CD4-positive, alpha-beta memory T cell (primary cell): ENCODE data around the gene RASSF1. TPM values are rescaled to one million over a fixed set of nuclear protein-coding genes. Genes with fewer than 3 reads are reported as not detected.

Source experiments
- CTCF ChIA-PET: fragments of 350-600 bp; sonication (Branson Sonifier 250); formaldehyde crosslinking; loops from one replicate; lab custom pipeline; 2021; ENCODE audit warnings: inconsistent platforms; ENCODE audit not compliant: partially characterized antibody; lab: Charles Lee
- POLR2A ChIA-PET: fragments of 350-600 bp; sonication (Branson Sonifier 250); formaldehyde crosslinking; loops from one replicate; lab custom pipeline; 2021; ENCODE audit not compliant: partially characterized antibody; lab: Charles Lee
- DNase-seq, 5 donors: peaks; one replicate each; pipeline versions ENCODE4 v3.0.0 to v3.0.0-alpha.2; 2020 to 2022; ENCODE audit warnings: mixed read lengths in 1 of 5
- H3K27ac ChIP-seq: one replicate; pipeline ENCODE4 v1.7.0; 2013; ENCODE audit warnings: low read depth, low read length
- H3K27me3 ChIP-seq: 2 replicates; pipeline ENCODE4 v1.7.0; 2013; ENCODE audit warnings: mild to moderate bottlenecking, low read length, moderate library complexity; ENCODE audit not compliant: insufficient read depth
- H3K36me3 ChIP-seq: 2 replicates; pipeline ENCODE4 v1.7.0; 2013; ENCODE audit warnings: mild to moderate bottlenecking, low read length, moderate library complexity; ENCODE audit not compliant: insufficient read depth
- H3K4me1 ChIP-seq: 2 replicates; pipeline ENCODE4 v1.7.0; 2013; ENCODE audit warnings: mild to moderate bottlenecking, low read length, moderate library complexity; ENCODE audit not compliant: insufficient read depth
- H3K4me3 ChIP-seq, 2 donors: one replicate each; pipeline ENCODE4 v1.7.0; 2013; ENCODE audit warnings: low read length in 2 of 2, mild to moderate bottlenecking in 1 of 2
- H3K9me3 ChIP-seq, 2 donors: one replicate each; pipeline ENCODE4 v1.7.0; 2013; ENCODE audit warnings: low read length in 2 of 2, control low read depth in 1 of 2; ENCODE audit not compliant: control insufficient read depth in 1 of 2
- H3K27ac Mint-ChIP-seq, 7 donors: one replicate each; pipeline ENCODE4 v1.8.0; 2020 to 2021; ENCODE audit warnings: mixed read lengths in 7 of 7, mild to moderate bottlenecking in 6 of 7, inconsistent platforms in 3 of 7, moderate library complexity in 3 of 7
- H3K27me3 Mint-ChIP-seq, 2 donors: one replicate each; pipeline ENCODE4 v1.8.0; 2020 to 2021; ENCODE audit warnings: mixed read lengths in 2 of 2
- H3K36me3 Mint-ChIP-seq, 2 donors: one replicate each; pipeline ENCODE4 v1.8.0; 2020 to 2021; ENCODE audit warnings: mixed read lengths in 2 of 2, inconsistent platforms in 1 of 2, mild to moderate bottlenecking in 1 of 2
- H3K4me1 Mint-ChIP-seq, 4 donors: one replicate each; pipeline ENCODE4 v1.8.0; 2020 to 2021; ENCODE audit warnings: mixed read lengths in 4 of 4, mild to moderate bottlenecking in 1 of 4
- H3K4me3 Mint-ChIP-seq, 8 donors: one replicate each; pipeline ENCODE4 v1.8.0; 2020 to 2021; ENCODE audit warnings: mixed read lengths in 8 of 8, mild to moderate bottlenecking in 7 of 8, moderate library complexity in 6 of 8, inconsistent platforms in 3 of 8
- H3K9me3 Mint-ChIP-seq, 8 donors: one replicate each; pipeline ENCODE4 v1.8.0; 2020 to 2021; ENCODE audit warnings: mixed read lengths in 8 of 8, mild to moderate bottlenecking in 5 of 8, inconsistent platforms in 3 of 8, moderate library complexity in 1 of 8
- intact Hi-C: fragments of 100-400 bp; cut with micrococcal nuclease; formaldehyde crosslinking; loops from one replicate; pipeline ENCODE4 v1.15.1; 2023
- polyA plus RNA-seq, 2 donors: library from polyadenylated mRNA; unstranded; fragments of 300-500 nt; fragmentation: Illumina TruSeq; gene quantifications; one replicate each; pipeline ENCODE4 v1.2.3, GENCODE V29; 2021
- total RNA-seq, 2 experiments: library from RNA; stranded (reverse); gene quantifications; one replicate each; pipeline ENCODE4 v1.2.3, GENCODE V29; 2021

RASSF1 gene
- total and polyA plus RNA-seq, 4 experiments from 2014 or later, result 37.5 to 86.9 (median 72.1) TPM

- no peaks in the 10 kb centered on the region for H3K27me3 ChIP-seq
- Mint-ChIP-seq H3K4me1 (peaks cover 25 to 54% (median 41%) of the 10 kb centered on the region in 4 donors), H3K36me3 (peaks cover 4 to 45% of the 10 kb centered on the region in 2 donors), H3K27me3 (no peaks in the 10 kb centered on the region), H3K9me3 (peaks cover 0 to 4% (median 0%) of the 10 kb centered on the region in 8 donors), H3K27ac (peak overlapping the region; percentile 85 to 96 (median 93)), H3K4me3 (peak overlapping the region in 7 of 8 donors; percentile 21 to 71 (median 56))
- ChIA-PET CTCF (interaction anchor here (0.7 to 1.7 kb wide), 2 partner anchors 10 to 16 kb away, joined by 3 to 7 read pairs; partner anchors contain the start of gene HYAL2), POLR2A (interaction anchor here (1.5 to 20.5 kb wide), 4 partner anchors 14 to 278 kb away, joined by 3 to 595 read pairs (median 161); partner anchors contain the start of genes CISH, CYB561D2, HYAL2 and HYAL3)
- peak in 3 of 5 donors; percentile 22 to 61 (median 29) for DNase-seq
- peaks cover 32% of the 10 kb centered on the region for H3K36me3 ChIP-seq
- peak overlapping the region; percentile 96 for H3K27ac ChIP-seq
- H3K4me3 ChIP-seq, result no peak overlapping the region
- H3K9me3 ChIP-seq, result no peaks in the 10 kb centered on the region
- intact Hi-C loops, result no loop called here
- H3K4me1 ChIP-seq, result peaks cover 53% of the 10 kb centered on the region
Observed at GRCh38 chr3:50333744-50334328, 6.8 kb downstream of the RASSF1 start.

GRCh38 chr3:50331364-50331907 is 9.2 kb downstream of the RASSF1 start:
- no peaks in the 10 kb centered on the region for H3K27me3 ChIP-seq
- H3K4me1 ChIP-seq, result peaks cover 55% of the 10 kb centered on the region
- no peaks in the 10 kb centered on the region for H3K9me3 ChIP-seq
- intact Hi-C loops, result no loop called here
- ChIA-PET POLR2A (interaction anchor here (1.3 to 20.5 kb wide), 3 partner anchors 9 to 20 kb away, joined by 4 to 595 read pairs (median 27); partner anchors contain the start of genes CYB561D2, NPRL2, RASSF1 and TMEM115), CTCF (interaction anchor here (1.0 kb wide), 1 partner anchor 10 kb away, joined by 3 read pairs; no protein-coding TSS in a partner anchor)
- H3K4me3 ChIP-seq, result no peak overlapping the region
- Mint-ChIP-seq H3K27ac (peak overlapping the region in 2 of 7 donors; percentile 22 to 44), H3K36me3 (peaks cover 4 to 42% of the 10 kb centered on the region in 2 donors), H3K4me3 (no peak overlapping the region), H3K27me3 (no peaks in the 10 kb centered on the region), H3K9me3 (peaks cover 0 to 3% (median 0%) of the 10 kb centered on the region in 8 donors), H3K4me1 (peaks cover 27 to 61% (median 40%) of the 10 kb centered on the region in 4 donors)
- DNase-seq, result peak in 1 of 5 donors; percentile 18
- H3K27ac ChIP-seq, result no peak overlapping the region
- H3K36me3 ChIP-seq, result peaks cover 32% of the 10 kb centered on the region

GRCh38 chr3:50330330-50330729 is 10.3 kb downstream of the RASSF1 start:
- intact Hi-C loops, result no loop called here
- Histone ChIP-seq H3K9me3 (no peaks in the 10 kb centered on the region), H3K4me3 (no peak overlapping the region), H3K27me3 (no peaks in the 10 kb centered on the region), H3K36me3 (peaks cover 42% of the 10 kb centered on the region), H3K4me1 (peaks cover 44% of the 10 kb centered on the region), H3K27ac (no peak overlapping the region)
- DNase-seq, result peak in 1 of 5 donors; percentile 22
- H3K9me3 Mint-ChIP-seq, result peaks cover 0 to 3% (median 0%) of the 10 kb centered on the region in 8 donors
- POLR2A ChIA-PET, result interaction anchor here (3.5 to 20.5 kb wide), 3 partner anchors 7 to 21 kb away, joined by 27 to 595 read pairs (median 81); partner anchors contain the start of genes CYB561D2, NPRL2, RASSF1 and TMEM115
- peaks cover 4 to 47% of the 10 kb centered on the region in 2 donors for H3K36me3 Mint-ChIP-seq
- H3K27ac Mint-ChIP-seq, result peak overlapping the region in 1 of 7 donors; percentile 44
- CTCF ChIA-PET, result interaction anchor here (0.9 kb wide), 1 partner anchor 17 kb away, joined by 3 read pairs; no protein-coding TSS in a partner anchor
- H3K4me3 Mint-ChIP-seq, result peak overlapping the region in 1 of 8 donors; percentile 15
- no peaks in the 10 kb centered on the region for H3K27me3 Mint-ChIP-seq
- peaks cover 22 to 51% (median 32%) of the 10 kb centered on the region in 4 donors for H3K4me1 Mint-ChIP-seq

- H3K27ac ChIP-seq, result peak within 1 kb of the TSS; percentile 82
- H3K4me3 ChIP-seq, result peak within 1 kb of the TSS; percentile 73 to 91
- Mint-ChIP-seq H3K9me3 (peaks cover 0 to 1% (median 0%) of the 10 kb centered on the region in 8 donors), H3K4me1 (peaks cover 13 to 42% (median 23%) of the 10 kb centered on the region in 4 donors), H3K27ac (peak within 1 kb of the TSS; percentile 93 to 97 (median 97)), H3K4me3 (peak within 1 kb of the TSS; percentile 91 to 97 (median 94)), H3K27me3 (no peaks in the 10 kb centered on the region), H3K36me3 (peaks cover 0 to 49% of the 10 kb centered on the region in 2 donors)
- peak; percentile 91 to 96 (median 93) for DNase-seq
- no peaks in the 10 kb centered on the region for H3K9me3 ChIP-seq
- ChIA-PET POLR2A (interaction anchor here (1.0 to 20.5 kb wide), 10 partner anchors 10 to 241 kb away, joined by 3 to 595 read pairs (median 8); partner anchors contain the start of genes CYB561D2, HEMK1, HYAL3 and IFRD2), CTCF (interaction anchor here (1.0 to 3.4 kb wide), 9 partner anchors 9 to 102 kb away, joined by 3 to 17 read pairs (median 4); partner anchors contain the start of genes HYAL3, NAA80 and NPRL2)
- intact Hi-C loops, result loop anchor here (1.0 to 2.0 kb wide), 5 partner anchors 9 to 36 kb away; partner anchors contain the start of genes HYAL3, IFRD2, NAA80 and TMEM115
- no peaks in the 10 kb centered on the region for H3K27me3 ChIP-seq
- peaks cover 37% of the 10 kb centered on the region for H3K36me3 ChIP-seq
- peaks cover 22% of the 10 kb centered on the region for H3K4me1 ChIP-seq
Observed at GRCh38 chr3:50327943-50328691, 12.5 kb downstream of the RASSF1 start, which contains the start of gene TUSC2. Gene TUSC2, minus strand, starts transcription at chr3:50328223. Its CDS starts 124 bp downstream, at chr3:50328099.

GRCh38 chr3:50327129-50327528 is 13.5 kb downstream of the RASSF1 start:
- Mint-ChIP-seq H3K4me1 (peaks cover 14 to 37% (median 23%) of the 10 kb centered on the region in 4 donors), H3K27me3 (no peaks in the 10 kb centered on the region), H3K9me3 (peaks cover 0 to 1% (median 0%) of the 10 kb centered on the region in 8 donors), H3K36me3 (peaks cover 0 to 48% of the 10 kb centered on the region in 2 donors), H3K27ac (peak overlapping the region in 6 of 7 donors; percentile 78 to 94 (median 87)), H3K4me3 (peak overlapping the region; percentile 80 to 97 (median 94))
- POLR2A ChIA-PET, result interaction anchor here (1.6 to 20.5 kb wide), 9 partner anchors 9 to 242 kb away, joined by 4 to 595 read pairs (median 27); partner anchors contain the start of genes CYB561D2, HEMK1, HYAL3 and IFRD2
- H3K36me3 ChIP-seq, result peaks cover 35% of the 10 kb centered on the region
- no peaks in the 10 kb centered on the region for H3K9me3 ChIP-seq
- H3K27me3 ChIP-seq, result no peaks in the 10 kb centered on the region
- peak overlapping the region; percentile 82 for H3K27ac ChIP-seq
- H3K4me1 ChIP-seq, result peaks cover 24% of the 10 kb centered on the region
- intact Hi-C loops, result no loop called here
- DNase-seq, result peak in 1 of 5 donors; percentile 33
- H3K4me3 ChIP-seq, result peak overlapping the region; percentile 73 to 91
- CTCF ChIA-PET, result interaction anchor here (1.0 to 3.4 kb wide), 8 partner anchors 8 to 81 kb away, joined by 3 to 17 read pairs (median 4); partner anchors contain the start of genes HYAL3 and NAA80

GRCh38 chr3:50326182-50326541 is 14.5 kb downstream of the RASSF1 start:
- no peak overlapping the region for H3K4me3 ChIP-seq
- no peaks in the 10 kb centered on the region for H3K27me3 ChIP-seq
- intact Hi-C loops, result no loop called here
- Mint-ChIP-seq H3K4me3 (peak overlapping the region in 5 of 8 donors; percentile 21 to 61 (median 41)), H3K36me3 (peaks cover 0 to 39% of the 10 kb centered on the region in 2 donors), H3K27ac (peak overlapping the region in 3 of 7 donors; percentile 62 to 79 (median 70)), H3K4me1 (peaks cover 14 to 37% (median 23%) of the 10 kb centered on the region in 4 donors), H3K27me3 (no peaks in the 10 kb centered on the region), H3K9me3 (peaks cover 0 to 1% (median 0%) of the 10 kb centered on the region in 8 donors)
- ChIA-PET CTCF (interaction anchor here (0.8 to 3.4 kb wide), 6 partner anchors 11 to 132 kb away, joined by 3 to 17 read pairs (median 3); partner anchors contain the start of genes CYB561D2, HYAL3, NAA80 and NPRL2), POLR2A (interaction anchor here (3.8 to 20.5 kb wide), 3 partner anchors 10 to 27 kb away, joined by 16 to 595 read pairs (median 144); partner anchors contain the start of genes CYB561D2, HYAL3, NAA80 and NPRL2)
- peaks cover 28% of the 10 kb centered on the region for H3K4me1 ChIP-seq
- no peak overlapping the region for H3K27ac ChIP-seq
- no peaks in the 10 kb centered on the region for H3K9me3 ChIP-seq
- peak in 1 of 5 donors; percentile 16 for DNase-seq
- peaks cover 26% of the 10 kb centered on the region for H3K36me3 ChIP-seq
